Measurements from ENCODE around the gene KRT15. TPM values are rescaled to one million over a fixed set of nuclear protein-coding genes. Genes with fewer than 3 reads are reported as not detected.

KRT15 gene
- total and polyA plus RNA-seq, 4 donors = 0.14 TPM; not detected in 3

DNA sequence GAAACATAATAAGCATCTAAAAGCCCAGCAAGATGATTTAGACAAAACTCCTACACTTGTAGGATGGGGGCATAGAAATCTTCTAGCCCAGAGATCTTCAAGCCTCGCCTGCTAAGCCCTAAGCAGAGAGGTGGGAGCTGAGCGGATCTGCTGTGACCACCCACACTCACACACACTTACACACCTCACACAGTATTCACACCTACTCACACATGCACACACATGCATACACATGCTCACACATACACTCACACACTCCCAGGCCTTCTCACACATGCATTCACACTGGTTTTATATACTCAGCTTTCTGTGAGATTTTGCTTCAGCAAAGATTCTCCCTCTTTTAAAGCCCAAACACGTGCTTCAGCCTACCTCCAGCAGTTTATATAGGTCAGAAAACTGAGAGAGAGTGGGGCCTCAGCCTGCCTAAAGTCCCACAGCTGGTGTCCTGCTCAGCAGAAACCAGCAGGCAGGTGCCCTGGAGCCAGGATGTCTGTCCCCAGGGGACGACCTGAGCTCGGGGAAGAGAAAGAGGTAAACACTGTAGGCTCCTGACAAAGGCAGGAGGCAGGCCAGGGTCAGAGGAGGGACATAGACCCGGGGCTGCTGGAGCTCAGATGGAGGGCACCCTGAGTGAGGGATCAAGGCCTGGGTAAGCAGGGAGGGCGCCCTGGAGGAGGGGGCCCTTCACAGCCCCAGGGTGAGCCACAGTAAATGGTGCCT, 21.4 kb upstream of the KRT15 start:
- Histone ChIP-seq H3K27me3 (ENCODE audit: control insufficient read depth in 4 of 4, insufficient read depth in 4 of 4, low read length in 3 of 4) (peaks cover 0 to 2% (median 0%) of the 10 kb centered on the region in 4 donors), H3K4me1 (ENCODE audit: control insufficient read depth in 4 of 4, insufficient read depth in 4 of 4, low read length in 3 of 4) (no peaks in the 10 kb centered on the region), H3K9me3 (ENCODE audit: control insufficient read depth in 4 of 4, low read length in 3 of 4) (no peaks in the 10 kb centered on the region), H3K9ac (ENCODE audit: low read depth in 1 of 2, low read length in 2 of 2) (no peak overlapping the region), H3K27ac (ENCODE audit: low read depth in 1 of 2, low read length in 2 of 2) (no peak overlapping the region), H3K36me3 (ENCODE audit: control insufficient read depth in 4 of 4, insufficient read depth in 3 of 4, low read depth in 1 of 4, low read length in 3 of 4) (no peaks in the 10 kb centered on the region), H3K4me3 (ENCODE audit: low read depth in 1 of 3, low read length in 3 of 3) (no peak overlapping the region)
- DNase-seq (ENCODE audit: low spot score) = no peak
- 66% methylated on average over 7 of the region's 7 CpGs for WGBS
- TF ChIP-seq, protein P1, sequence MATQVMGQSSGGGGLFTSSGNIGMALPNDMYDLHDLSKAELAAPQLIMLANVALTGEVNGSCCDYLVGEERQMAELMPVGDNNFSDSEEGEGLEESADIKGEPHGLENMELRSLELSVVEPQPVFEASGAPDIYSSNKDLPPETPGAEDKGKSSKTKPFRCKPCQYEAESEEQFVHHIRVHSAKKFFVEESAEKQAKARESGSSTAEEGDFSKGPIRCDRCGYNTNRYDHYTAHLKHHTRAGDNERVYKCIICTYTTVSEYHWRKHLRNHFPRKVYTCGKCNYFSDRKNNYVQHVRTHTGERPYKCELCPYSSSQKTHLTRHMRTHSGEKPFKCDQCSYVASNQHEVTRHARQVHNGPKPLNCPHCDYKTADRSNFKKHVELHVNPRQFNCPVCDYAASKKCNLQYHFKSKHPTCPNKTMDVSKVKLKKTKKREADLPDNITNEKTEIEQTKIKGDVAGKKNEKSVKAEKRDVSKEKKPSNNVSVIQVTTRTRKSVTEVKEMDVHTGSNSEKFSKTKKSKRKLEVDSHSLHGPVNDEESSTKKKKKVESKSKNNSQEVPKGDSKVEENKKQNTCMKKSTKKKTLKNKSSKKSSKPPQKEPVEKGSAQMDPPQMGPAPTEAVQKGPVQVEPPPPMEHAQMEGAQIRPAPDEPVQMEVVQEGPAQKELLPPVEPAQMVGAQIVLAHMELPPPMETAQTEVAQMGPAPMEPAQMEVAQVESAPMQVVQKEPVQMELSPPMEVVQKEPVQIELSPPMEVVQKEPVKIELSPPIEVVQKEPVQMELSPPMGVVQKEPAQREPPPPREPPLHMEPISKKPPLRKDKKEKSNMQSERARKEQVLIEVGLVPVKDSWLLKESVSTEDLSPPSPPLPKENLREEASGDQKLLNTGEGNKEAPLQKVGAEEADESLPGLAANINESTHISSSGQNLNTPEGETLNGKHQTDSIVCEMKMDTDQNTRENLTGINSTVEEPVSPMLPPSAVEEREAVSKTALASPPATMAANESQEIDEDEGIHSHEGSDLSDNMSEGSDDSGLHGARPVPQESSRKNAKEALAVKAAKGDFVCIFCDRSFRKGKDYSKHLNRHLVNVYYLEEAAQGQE (IDR thresholded peaks at IDR 0.05) = no peak
- TF ChIP-seq, protein P2, sequence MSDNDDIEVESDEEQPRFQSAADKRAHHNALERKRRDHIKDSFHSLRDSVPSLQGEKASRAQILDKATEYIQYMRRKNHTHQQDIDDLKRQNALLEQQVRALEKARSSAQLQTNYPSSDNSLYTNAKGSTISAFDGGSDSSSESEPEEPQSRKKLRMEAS (IDR thresholded peaks at IDR 0.05) = no peak
- TF ChIP-seq YY1 (IDR thresholded peaks at IDR 0.05) (no peak), SP1 (IDR thresholded peaks at IDR 0.05) (no peak), RAD21 (IDR thresholded peaks at IDR 0.05) (no peak), HNF4A (conservative IDR thresholded peaks at IDR 0.05) (no peak), RXRA (IDR thresholded peaks at IDR 0.05) (no peak), TAF1 (conservative IDR thresholded peaks at IDR 0.05) (no peak), HNF4G (IDR thresholded peaks at IDR 0.05) (no peak), FOXA1 (IDR thresholded peaks at IDR 0.05) (no peak), JUND (IDR thresholded peaks at IDR 0.05) (no peak), FOXA2 (IDR thresholded peaks at IDR 0.05) (no peak), EGR1 (IDR thresholded peaks at IDR 0.05; ENCODE audit: low read depth in 2 of 2) (no peak), GABPA (IDR thresholded peaks at IDR 0.05 in 1 of 2, conservative IDR thresholded peaks at IDR 0.05 in 1 of 2) (no peak), NR2F2 (IDR thresholded peaks at IDR 0.05) (no peak)
- TF ChIP-seq, protein P3, sequence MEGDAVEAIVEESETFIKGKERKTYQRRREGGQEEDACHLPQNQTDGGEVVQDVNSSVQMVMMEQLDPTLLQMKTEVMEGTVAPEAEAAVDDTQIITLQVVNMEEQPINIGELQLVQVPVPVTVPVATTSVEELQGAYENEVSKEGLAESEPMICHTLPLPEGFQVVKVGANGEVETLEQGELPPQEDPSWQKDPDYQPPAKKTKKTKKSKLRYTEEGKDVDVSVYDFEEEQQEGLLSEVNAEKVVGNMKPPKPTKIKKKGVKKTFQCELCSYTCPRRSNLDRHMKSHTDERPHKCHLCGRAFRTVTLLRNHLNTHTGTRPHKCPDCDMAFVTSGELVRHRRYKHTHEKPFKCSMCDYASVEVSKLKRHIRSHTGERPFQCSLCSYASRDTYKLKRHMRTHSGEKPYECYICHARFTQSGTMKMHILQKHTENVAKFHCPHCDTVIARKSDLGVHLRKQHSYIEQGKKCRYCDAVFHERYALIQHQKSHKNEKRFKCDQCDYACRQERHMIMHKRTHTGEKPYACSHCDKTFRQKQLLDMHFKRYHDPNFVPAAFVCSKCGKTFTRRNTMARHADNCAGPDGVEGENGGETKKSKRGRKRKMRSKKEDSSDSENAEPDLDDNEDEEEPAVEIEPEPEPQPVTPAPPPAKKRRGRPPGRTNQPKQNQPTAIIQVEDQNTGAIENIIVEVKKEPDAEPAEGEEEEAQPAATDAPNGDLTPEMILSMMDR (IDR thresholded peaks at IDR 0.05; ENCODE audit: low read depth, low read length, missing input control) = no peak
- TF ChIP-seq, protein P4, sequence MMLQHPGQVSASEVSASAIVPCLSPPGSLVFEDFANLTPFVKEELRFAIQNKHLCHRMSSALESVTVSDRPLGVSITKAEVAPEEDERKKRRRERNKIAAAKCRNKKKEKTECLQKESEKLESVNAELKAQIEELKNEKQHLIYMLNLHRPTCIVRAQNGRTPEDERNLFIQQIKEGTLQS (IDR thresholded peaks at IDR 0.05) = no peak
- TF ChIP-seq, protein P5, sequence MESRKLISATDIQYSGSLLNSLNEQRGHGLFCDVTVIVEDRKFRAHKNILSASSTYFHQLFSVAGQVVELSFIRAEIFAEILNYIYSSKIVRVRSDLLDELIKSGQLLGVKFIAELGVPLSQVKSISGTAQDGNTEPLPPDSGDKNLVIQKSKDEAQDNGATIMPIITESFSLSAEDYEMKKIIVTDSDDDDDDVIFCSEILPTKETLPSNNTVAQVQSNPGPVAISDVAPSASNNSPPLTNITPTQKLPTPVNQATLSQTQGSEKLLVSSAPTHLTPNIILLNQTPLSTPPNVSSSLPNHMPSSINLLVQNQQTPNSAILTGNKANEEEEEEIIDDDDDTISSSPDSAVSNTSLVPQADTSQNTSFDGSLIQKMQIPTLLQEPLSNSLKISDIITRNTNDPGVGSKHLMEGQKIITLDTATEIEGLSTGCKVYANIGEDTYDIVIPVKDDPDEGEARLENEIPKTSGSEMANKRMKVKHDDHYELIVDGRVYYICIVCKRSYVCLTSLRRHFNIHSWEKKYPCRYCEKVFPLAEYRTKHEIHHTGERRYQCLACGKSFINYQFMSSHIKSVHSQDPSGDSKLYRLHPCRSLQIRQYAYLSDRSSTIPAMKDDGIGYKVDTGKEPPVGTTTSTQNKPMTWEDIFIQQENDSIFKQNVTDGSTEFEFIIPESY (IDR thresholded peaks at IDR 0.05) = no peak
